HFF-Myc (cell line): ENCODE data around the gene PLEKHD1.
"Not testable (repeated sequence)": the region's sequence is repeated elsewhere in the genome, so short reads cannot be mapped to it uniquely, and the experiment has no call there.

Experiments
- DNase-seq: peaks from one replicate; pipeline ENCODE4 v3.0.0-alpha.2; 2011; ENCODE audit warnings: low read depth; ENCODE audit errors: extremely low read depth
- H3K4me3 ChIP-seq: replicated peaks from 2 replicates; pipeline ENCODE4 v1.5.1; 2011; ENCODE audit warnings: low read depth, mild to moderate bottlenecking, control low read depth, low read length
- TF ChIP-seq, protein P1 (sequence below): IDR thresholded peaks from 2 replicates; pipeline ENCODE4 v1.5.1; 2012; ENCODE audit warnings: mild to moderate bottlenecking, low read depth, low read length, control low read depth; ENCODE audit errors: missing control alignments

The PLEKHD1 gene

DNA sequence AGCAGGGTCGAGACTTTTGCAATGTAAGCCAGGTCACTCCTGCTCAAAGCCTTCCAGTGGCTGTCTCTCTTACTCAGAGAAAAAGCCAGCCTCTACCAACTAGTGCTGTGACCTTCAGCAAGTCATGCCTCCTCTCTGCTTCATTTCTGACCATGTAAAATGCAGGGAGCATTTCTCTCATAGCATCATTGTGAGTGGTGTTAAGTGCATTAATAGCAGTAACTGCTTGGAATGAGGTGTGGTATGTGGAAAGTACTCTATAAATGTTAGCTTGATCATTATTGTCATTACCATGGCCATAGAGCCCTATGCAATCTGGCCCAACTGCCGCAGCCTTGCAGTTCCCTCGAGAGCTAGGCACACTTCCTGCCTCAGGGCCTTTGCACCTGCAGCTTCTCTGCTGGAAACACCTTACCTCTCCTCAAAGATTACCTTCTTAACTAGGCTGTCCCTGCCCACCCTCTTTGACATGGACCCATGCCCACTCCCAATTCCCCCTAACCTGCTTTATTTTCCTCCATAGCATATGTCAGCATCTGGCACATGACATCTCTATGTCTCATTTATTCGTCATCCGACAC lies 10.9 kb downstream of the PLEKHD1 start:
- TF ChIP-seq, protein P1, sequence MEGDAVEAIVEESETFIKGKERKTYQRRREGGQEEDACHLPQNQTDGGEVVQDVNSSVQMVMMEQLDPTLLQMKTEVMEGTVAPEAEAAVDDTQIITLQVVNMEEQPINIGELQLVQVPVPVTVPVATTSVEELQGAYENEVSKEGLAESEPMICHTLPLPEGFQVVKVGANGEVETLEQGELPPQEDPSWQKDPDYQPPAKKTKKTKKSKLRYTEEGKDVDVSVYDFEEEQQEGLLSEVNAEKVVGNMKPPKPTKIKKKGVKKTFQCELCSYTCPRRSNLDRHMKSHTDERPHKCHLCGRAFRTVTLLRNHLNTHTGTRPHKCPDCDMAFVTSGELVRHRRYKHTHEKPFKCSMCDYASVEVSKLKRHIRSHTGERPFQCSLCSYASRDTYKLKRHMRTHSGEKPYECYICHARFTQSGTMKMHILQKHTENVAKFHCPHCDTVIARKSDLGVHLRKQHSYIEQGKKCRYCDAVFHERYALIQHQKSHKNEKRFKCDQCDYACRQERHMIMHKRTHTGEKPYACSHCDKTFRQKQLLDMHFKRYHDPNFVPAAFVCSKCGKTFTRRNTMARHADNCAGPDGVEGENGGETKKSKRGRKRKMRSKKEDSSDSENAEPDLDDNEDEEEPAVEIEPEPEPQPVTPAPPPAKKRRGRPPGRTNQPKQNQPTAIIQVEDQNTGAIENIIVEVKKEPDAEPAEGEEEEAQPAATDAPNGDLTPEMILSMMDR, result no peak
- H3K4me3 ChIP-seq, result no peak overlapping the region
- DNase-seq, result no peak

DNA sequence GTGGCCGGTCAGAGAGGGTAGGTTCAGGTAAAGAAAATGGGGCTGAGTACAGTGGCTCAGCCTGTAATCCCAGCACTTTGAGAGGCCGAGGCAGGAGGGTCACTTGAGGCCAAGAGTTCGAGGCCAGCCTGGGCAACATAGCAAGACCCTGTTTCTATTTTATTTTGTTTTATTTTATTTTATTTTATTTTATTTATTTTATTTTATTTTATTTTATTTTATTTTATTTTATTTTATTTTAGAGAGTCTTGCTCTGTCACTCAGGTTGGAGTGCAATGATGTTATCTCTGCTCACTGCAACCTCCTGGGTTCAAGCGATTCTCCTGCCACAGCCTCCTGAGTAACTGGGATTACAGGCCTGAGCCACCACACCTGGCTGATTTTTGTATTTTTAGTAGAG lies 13.3 kb downstream of the PLEKHD1 start:
- DNase-seq, H3K4me3 ChIP-seq: not testable (repeated sequence)

DNA sequence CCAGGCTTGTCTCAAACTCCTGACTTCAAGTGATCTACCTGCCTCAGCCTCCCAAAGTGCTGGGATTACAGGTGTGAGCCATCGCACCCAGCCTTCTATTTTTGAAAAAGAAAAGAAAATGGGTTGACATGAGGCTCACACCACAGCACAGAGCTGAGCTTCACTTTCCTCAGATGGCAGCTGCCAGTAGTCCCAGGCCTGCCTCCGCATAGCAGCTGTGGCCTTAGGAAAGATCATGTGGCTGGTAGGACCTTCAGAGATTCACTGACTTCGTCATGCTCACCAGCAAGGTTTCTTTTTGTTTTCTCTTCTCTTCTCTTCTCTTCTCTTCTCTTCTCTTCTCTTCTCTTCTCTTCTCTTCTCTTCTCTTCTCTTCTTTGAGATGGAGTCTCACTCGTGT lies 13.8 kb downstream of the PLEKHD1 start:
- DNase-seq, H3K4me3 ChIP-seq: not testable (repeated sequence)

DNA sequence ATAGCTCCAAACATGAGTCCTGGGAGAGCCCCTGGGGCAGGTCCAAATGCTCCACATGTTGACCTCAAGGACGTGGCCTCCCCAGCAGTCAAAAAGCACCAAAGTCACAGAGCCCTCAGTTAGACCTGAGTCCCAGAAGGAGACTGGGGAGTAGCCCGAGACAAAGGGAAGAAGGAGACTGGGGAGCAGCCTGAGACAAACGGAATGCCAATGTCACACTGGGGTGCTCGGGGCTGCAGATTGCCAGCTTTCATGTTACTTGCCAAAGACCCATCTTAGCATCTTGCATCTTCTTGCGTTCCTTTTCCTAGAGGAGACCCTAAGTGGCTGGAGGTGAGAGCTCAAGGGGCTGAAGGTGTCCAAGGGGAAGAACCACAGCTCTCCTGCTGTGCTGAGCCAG lies 14.9 kb downstream of the PLEKHD1 start:
- no peak for DNase-seq
- TF ChIP-seq, protein P1, result no peak
- no peak overlapping the region for H3K4me3 ChIP-seq

DNA sequence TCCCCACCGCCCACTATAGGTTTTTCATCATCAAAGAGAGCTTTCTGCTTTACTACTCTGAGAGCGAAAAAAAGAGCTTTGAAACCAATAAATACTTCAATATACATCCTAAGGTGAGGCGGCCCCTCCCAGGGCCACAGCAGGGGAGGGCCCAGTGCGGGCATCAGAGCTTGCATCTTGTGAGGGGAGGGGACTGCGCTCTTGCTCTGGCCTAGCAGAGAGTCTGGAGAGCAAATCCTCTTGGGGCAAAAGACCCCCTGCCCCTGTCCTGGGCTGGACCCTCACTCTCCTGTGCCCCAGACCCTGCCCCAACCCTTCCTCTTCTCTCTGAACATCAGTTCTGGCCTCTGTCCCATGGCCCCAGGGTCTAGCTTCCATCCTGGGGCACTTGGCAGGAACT lies 15.6 kb downstream of the PLEKHD1 start:
- H3K4me3 ChIP-seq, result no peak overlapping the region
- no peak for DNase-seq
- TF ChIP-seq, protein P1, result no peak

DNA sequence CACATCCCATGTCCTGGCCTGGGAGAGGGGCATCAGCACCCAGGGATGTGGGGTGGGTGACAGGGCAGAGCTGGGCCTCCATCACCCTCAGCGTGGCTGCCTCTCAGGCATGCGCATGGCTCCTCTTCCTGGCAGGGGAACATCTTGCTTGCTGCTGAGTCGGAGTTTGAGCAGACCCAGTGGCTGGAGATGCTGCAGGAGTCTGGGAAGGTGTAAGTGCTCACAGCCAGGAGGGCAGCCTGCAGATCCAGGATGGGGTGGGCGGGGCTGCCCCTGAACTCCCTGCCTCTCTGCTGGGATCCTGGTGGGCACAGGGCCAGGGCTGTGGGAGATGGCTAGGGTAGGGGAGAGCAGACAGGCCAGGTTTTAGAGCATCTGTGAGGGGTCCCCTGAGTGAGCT lies 16.2 kb downstream of the PLEKHD1 start:
- TF ChIP-seq, protein P1, result no peak
- no peak for DNase-seq
- H3K4me3 ChIP-seq, result no peak overlapping the region

DNA sequence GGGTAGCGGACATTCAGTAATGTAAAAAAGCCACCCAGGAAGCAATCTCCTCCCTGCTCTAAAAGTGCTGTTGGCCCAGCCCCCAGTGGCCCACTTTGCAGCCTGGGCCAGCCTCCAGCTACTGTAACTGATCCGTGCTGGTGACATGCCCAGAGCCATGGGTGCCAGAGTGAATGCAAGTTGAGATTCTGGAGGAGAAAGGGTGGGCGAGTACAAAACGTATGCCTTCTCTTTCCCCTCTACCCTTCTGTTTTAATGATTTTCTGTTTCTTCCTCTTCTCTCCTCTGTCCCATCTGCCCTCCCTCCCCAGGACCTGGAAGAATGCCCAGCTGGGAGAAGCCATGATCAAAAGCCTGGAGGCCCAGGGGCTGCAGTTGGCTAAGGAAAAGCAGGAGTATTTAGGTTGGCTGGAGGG lies 16.9 kb downstream of the PLEKHD1 start:
- DNase-seq, result no peak
- H3K4me3 ChIP-seq, result no peak overlapping the region
- TF ChIP-seq, protein P1, result no peak

DNA sequence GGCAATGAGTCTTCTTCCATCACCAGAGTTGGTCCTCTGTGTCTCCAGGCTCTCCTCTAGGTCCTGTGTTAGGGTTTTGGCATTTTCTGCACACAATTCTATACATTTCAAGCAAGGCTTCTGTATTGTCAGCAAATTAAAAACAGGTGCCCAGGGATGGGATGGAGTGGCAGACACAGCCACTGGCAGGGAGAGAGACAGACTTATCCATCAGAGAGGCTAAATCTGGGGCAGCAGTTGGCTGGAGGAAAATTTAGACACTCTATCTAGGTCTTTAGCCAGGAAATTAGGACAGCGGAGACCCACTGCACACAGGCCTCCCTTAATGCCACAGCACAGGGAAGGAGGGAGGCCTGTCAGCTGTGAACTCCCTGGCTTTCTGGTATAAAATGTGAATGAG lies 20.2 kb downstream of the PLEKHD1 start:
- H3K4me3 ChIP-seq, result no peak overlapping the region
- TF ChIP-seq, protein P1, result no peak
- no peak for DNase-seq
